Body of pancreas (tissue), 4 donors: ENCODE results near the gene USP34.

Source experiments
- CTCF ChIP-seq, 7 experiments: fragments of 450-650 bp in 4 of 7; fragments of 200-600 bp in 3 of 7; sonication (generic) in 3 of 7; IDR thresholded peaks; one replicate each; pipeline ENCODE4 v1.5.1; 2016 to 2019; ENCODE audit warnings: antibody characterized with exemption in 7 of 7
- POLR2A ChIP-seq, 3 donors: fragments of 450-650 bp; IDR thresholded peaks; one replicate each; pipeline ENCODE4 v1.6.1; 2016; ENCODE audit warnings: antibody characterized with exemption in 3 of 3, mild to moderate bottlenecking in 2 of 3

GRCh38 chr2:61485281-61485680 is 14.4 kb upstream of the USP34 start:
- no peak for TF ChIP-seq POLR2A (IDR thresholded peaks at IDR 0.05)
- no peak for TF ChIP-seq CTCF (IDR thresholded peaks at IDR 0.05)
